Thoracic aorta (tissue), 2 donors: ENCODE data around the gene PHF8. TPM values are rescaled to one million over a fixed set of nuclear protein-coding genes. Genes with fewer than 3 reads are reported as not detected.

Experiments used
- ATAC-seq: fragments of 150-250 bp; one replicate; pipeline ENCODE4 v1.8.0; 2017; ENCODE audit warnings: low read depth; ENCODE audit not compliant: insufficient number of reproducible peaks, low FRiP score
- DNase-seq: peaks from one replicate; pipeline ENCODE4 v3.0.0-alpha.2; 2020; ENCODE audit warnings: low spot score
- H3K27ac ChIP-seq, 2 donors: fragments of 200-600 bp; sonication (generic); 1 replicate in 1 of 2; 2 replicates in 1 of 2; pipeline ENCODE4 v1.5.1; 2016; ENCODE audit warnings: mild to moderate bottlenecking in 2 of 2, moderate library complexity in 2 of 2
- H3K27me3 ChIP-seq: fragments of 200-600 bp; sonication (generic); replicated peaks from 2 replicates; pipeline ENCODE4 v1.6.0; 2016; ENCODE audit warnings: mild to moderate bottlenecking; ENCODE audit not compliant: insufficient read depth
- H3K36me3 ChIP-seq: fragments of 200-600 bp; sonication (generic); one replicate; pipeline ENCODE4 v1.5.1; 2016
- H3K4me1 ChIP-seq, 2 donors: fragments of 200-600 bp; sonication (generic); 1 replicate in 1 of 2; 2 replicates in 1 of 2; pipeline versions ENCODE4 v1.5.1 to v1.6.0; 2016; ENCODE audit warnings: low read depth in 2 of 2, mild to moderate bottlenecking in 1 of 2; ENCODE audit not compliant: control insufficient read depth in 1 of 2
- H3K4me3 ChIP-seq: fragments of 200-600 bp; sonication (generic); 2 replicates; pipeline ENCODE4 v1.5.1; 2016; ENCODE audit warnings: mild to moderate bottlenecking
- H3K9me3 ChIP-seq: fragments of 200-600 bp; sonication (generic); 2 replicates; pipeline ENCODE4 v1.5.1; 2016
- total RNA-seq, 2 donors: library from RNA; depleted of rRNA; stranded (reverse); fragments of >200 nt; gene quantifications; one replicate each; pipeline versions ENCODE4 v1.1.0 to v1.2.3, GENCODE V29; 2016
- TF ChIP-seq, protein P1 (sequence below): fragments of 200-600 bp; sonication (generic); IDR thresholded peaks from one replicate; pipeline ENCODE4 v1.5.1; 2019; ENCODE audit warnings: antibody characterized with exemption

The PHF8 gene
- total RNA-seq, 2 donors from 2014 or later, result 32.9 to 55.4 TPM

DNA sequence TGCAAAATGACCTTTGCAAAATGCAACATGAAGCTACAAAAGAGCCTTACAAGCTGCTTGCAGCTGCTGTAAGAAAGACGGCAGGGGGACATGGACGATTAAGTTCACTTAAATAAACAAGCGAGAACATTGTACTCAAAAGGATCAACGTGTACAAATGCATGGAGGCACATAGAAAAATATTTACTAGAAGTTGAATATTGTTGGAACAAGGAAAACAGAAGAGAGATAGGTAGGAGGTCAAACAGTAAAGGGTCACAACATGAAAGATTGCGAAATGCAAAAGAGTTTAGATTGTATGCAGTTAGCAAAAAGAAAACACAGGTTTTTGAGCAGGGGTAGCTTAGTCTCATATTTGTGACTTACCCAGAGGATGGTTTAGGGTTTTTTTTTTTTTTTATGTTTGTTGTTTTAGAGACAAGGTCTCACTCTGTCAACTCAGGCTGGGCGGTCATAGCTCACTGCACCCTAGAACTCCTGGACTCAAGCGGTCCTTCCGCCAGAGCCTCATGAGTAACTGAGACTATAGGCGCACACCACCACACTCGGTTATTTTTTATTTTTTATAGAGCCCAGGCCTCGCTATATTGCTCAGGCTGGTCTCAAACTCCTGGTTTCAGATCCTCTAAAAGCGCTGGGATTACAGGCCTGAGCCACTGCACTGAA lies 1.4 kb upstream of the PHF8 start:
- TF ChIP-seq, protein P1, sequence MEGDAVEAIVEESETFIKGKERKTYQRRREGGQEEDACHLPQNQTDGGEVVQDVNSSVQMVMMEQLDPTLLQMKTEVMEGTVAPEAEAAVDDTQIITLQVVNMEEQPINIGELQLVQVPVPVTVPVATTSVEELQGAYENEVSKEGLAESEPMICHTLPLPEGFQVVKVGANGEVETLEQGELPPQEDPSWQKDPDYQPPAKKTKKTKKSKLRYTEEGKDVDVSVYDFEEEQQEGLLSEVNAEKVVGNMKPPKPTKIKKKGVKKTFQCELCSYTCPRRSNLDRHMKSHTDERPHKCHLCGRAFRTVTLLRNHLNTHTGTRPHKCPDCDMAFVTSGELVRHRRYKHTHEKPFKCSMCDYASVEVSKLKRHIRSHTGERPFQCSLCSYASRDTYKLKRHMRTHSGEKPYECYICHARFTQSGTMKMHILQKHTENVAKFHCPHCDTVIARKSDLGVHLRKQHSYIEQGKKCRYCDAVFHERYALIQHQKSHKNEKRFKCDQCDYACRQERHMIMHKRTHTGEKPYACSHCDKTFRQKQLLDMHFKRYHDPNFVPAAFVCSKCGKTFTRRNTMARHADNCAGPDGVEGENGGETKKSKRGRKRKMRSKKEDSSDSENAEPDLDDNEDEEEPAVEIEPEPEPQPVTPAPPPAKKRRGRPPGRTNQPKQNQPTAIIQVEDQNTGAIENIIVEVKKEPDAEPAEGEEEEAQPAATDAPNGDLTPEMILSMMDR, result no peak
- no peak for ATAC-seq
- Histone ChIP-seq H3K36me3 (no peaks in the 10 kb centered on the region), H3K27ac (peak overlapping the region; percentile 85 to 97), H3K4me1 (no peaks in the 10 kb centered on the region), H3K27me3 (no peaks in the 10 kb centered on the region), H3K4me3 (no peak overlapping the region), H3K9me3 (no peaks in the 10 kb centered on the region)
- DNase-seq, result no peak

- peak overlapping the region; percentile 85 to 97 for H3K27ac ChIP-seq
- DNase-seq (no peak), ATAC-seq (no peak)
- H3K27me3 ChIP-seq, result no peaks in the 10 kb centered on the region
- H3K4me3 ChIP-seq, result peak overlapping the region; percentile 89
- TF ChIP-seq, protein P1, result no peak
- H3K9me3 ChIP-seq, result no peaks in the 10 kb centered on the region
- no peaks in the 10 kb centered on the region for H3K4me1 ChIP-seq
- no peaks in the 10 kb centered on the region for H3K36me3 ChIP-seq
Measured at GRCh38 chrX:54044877-54045338, 635 bp upstream of the PHF8 start.

DNA sequence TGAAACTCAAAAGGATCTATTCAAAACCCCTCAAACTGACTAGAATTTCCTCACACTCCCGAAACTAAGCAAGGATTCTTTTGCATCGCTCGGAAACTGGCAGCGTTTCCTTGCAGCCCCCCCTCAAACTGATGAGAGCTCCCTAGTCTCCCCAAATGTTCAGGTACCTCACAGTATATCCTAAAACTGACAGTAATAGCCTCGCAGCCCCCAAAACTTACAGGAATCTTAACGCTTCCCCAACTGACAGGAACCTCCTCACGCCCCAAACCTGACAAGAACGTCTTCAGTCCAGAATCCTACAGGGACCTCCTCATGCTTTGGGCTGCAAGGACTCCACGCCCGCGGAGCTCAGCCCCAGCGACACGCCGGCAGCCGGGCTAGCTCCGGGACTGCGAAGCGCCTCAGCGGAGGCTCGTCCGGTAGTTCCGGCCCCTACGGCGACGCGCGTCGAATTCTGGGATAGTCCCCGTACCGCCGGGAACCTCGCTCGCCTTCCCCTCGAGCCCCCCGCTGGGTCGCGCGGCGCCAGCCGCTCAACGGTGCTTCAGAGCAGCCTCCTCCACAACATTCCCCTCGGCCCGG lies 640 bp downstream of the PHF8 start:
- DNase-seq, result no peak
- Histone ChIP-seq H3K9me3 (no peaks in the 10 kb centered on the region), H3K4me1 (no peaks in the 10 kb centered on the region), H3K27ac (peak overlapping the region; percentile 94 to 97), H3K27me3 (no peaks in the 10 kb centered on the region), H3K4me3 (peak overlapping the region; percentile 89), H3K36me3 (no peaks in the 10 kb centered on the region)
- TF ChIP-seq, protein P1, result no peak
- no peak for ATAC-seq

GRCh38 chrX:54043056-54043455 lies 1.2 kb downstream of the PHF8 start:
- Histone ChIP-seq H3K27me3 (no peaks in the 10 kb centered on the region), H3K36me3 (no peaks in the 10 kb centered on the region), H3K4me1 (no peaks in the 10 kb centered on the region), H3K4me3 (peak overlapping the region; percentile 89), H3K9me3 (no peaks in the 10 kb centered on the region), H3K27ac (peak overlapping the region; percentile 94 to 97)
- TF ChIP-seq, protein P1, result no peak
- ATAC-seq (no peak), DNase-seq (no peak)

- no peaks in the 10 kb centered on the region for H3K9me3 ChIP-seq
- ATAC-seq (no peak), DNase-seq (peak; percentile 25)
- H3K4me3 ChIP-seq, result peak overlapping the region; percentile 89
- no peaks in the 10 kb centered on the region for H3K27me3 ChIP-seq
- no peaks in the 10 kb centered on the region for H3K4me1 ChIP-seq
- H3K36me3 ChIP-seq, result no peaks in the 10 kb centered on the region
- no peak overlapping the region for H3K27ac ChIP-seq
- TF ChIP-seq, protein P1, result peak; percentile 43
Measured at GRCh38 chrX:54042609-54043021, 1.7 kb downstream of the PHF8 start.
